Measurements from ENCODE around the gene ITCH.
A peak's percentile ranks its signal among the peaks of the same experiment; 100 is the strongest.
"Not testable (repeated sequence)": the region's sequence is repeated elsewhere in the genome, so short reads cannot be mapped to it uniquely, and the experiment has no call there.

Gene ITCH

GRCh38 chr20:34363062-34363464, at the start of gene ITCH:
ITCH (plus strand) TSS chr20:34363273; CDS start chr20:34393812, 30,539 bp downstream.
- peak; percentile 94 for DNase-seq

- no peak for DNase-seq
These were observed 47.8 kb upstream of the ITCH start for GRCh38 chr20:34315236-34315635.

GRCh38 chr20:34316196-34316814, 46.8 kb upstream of the ITCH start:
- peak; percentile 85 for DNase-seq

- no peak for DNase-seq
These were observed 44.2 kb upstream of the ITCH start for GRCh38 chr20:34318609-34319443.

GRCh38 chr20:34320861-34321260, 42.2 kb upstream of the ITCH start:
- no peak for DNase-seq

- DNase-seq, result no peak
These were observed 40.6 kb upstream of the ITCH start for GRCh38 chr20:34322267-34323105.

GRCh38 chr20:34324541-34324940, 38.5 kb upstream of the ITCH start:
- no peak for DNase-seq

- not testable (repeated sequence) for DNase-seq
These were observed 34.9 kb upstream of the ITCH start for GRCh38 chr20:34328207-34328606.

- DNase-seq, result no peak
These were observed 34.0 kb upstream of the ITCH start for GRCh38 chr20:34328928-34329677.

GRCh38 chr20:34330861-34331544, 32.1 kb upstream of the ITCH start:
- DNase-seq, result not testable (repeated sequence)

GRCh38 chr20:34331838-34332237, 31.2 kb upstream of the ITCH start:
- no peak for DNase-seq

- DNase-seq, result no peak
These were observed 30.7 kb upstream of the ITCH start for GRCh38 chr20:34332262-34332920.

- DNase-seq, result no peak
These were observed 29.3 kb upstream of the ITCH start for GRCh38 chr20:34333786-34334185.

GRCh38 chr20:34334654-34335407, 28.2 kb upstream of the ITCH start:
- no peak for DNase-seq

GRCh38 chr20:34337544-34337943, 25.5 kb upstream of the ITCH start:
- no peak for DNase-seq

GRCh38 chr20:34337982-34338726, 24.9 kb upstream of the ITCH start:
- DNase-seq, result no peak

- not testable (repeated sequence) for DNase-seq
These were observed 22.3 kb upstream of the ITCH start for GRCh38 chr20:34340726-34341125.

GRCh38 chr20:34341199-34341598, 21.9 kb upstream of the ITCH start:
- DNase-seq, result not testable (repeated sequence)

GRCh38 chr20:34343458-34344211, 19.4 kb upstream of the ITCH start:
- DNase-seq, result no peak
